Muscle layer of colon (tissue), 2 donors: Measurements from ENCODE around the gene MAFG.

Experiments used
- H3K27ac ChIP-seq: one replicate; pipeline ENCODE4 v1.7.0; 2013; ENCODE audit warnings: low read depth, mild to moderate bottlenecking, low read length, moderate library complexity
- H3K27me3 ChIP-seq, 2 donors: one replicate each; pipeline ENCODE4 v1.7.0; 2013; ENCODE audit warnings: low read length in 2 of 2, mild to moderate bottlenecking in 2 of 2; ENCODE audit not compliant: insufficient read depth in 2 of 2, control insufficient read depth in 1 of 2
- H3K36me3 ChIP-seq: one replicate; pipeline ENCODE4 v1.7.0; 2013; ENCODE audit warnings: mild to moderate bottlenecking, low read length; ENCODE audit not compliant: insufficient read depth
- H3K4me1 ChIP-seq: one replicate; pipeline ENCODE4 v1.7.0; 2013; ENCODE audit warnings: mild to moderate bottlenecking, low read length; ENCODE audit not compliant: insufficient read depth
- H3K4me3 ChIP-seq, 2 donors: one replicate each; pipeline ENCODE4 v1.7.0; 2013; ENCODE audit warnings: low read length in 2 of 2, low read depth in 1 of 2, mild to moderate bottlenecking in 1 of 2, moderate library complexity in 1 of 2
- H3K9ac ChIP-seq: one replicate; pipeline ENCODE4 v1.7.0; 2013; ENCODE audit warnings: low read length
- H3K9me3 ChIP-seq: one replicate; pipeline ENCODE4 v1.7.0; 2013; ENCODE audit warnings: mild to moderate bottlenecking, low read length
- donor health status: abdominal sarcoma.
- donor health status: Adenocarcinoma of cecum.

The MAFG gene

GRCh38 chr17:81931557-81932332 lies 4.2 kb upstream of the MAFG start:
- H3K27ac ChIP-seq, result no peak overlapping the region
- H3K27me3 ChIP-seq, result peaks cover 0 to 16% of the 10 kb centered on the region in 2 donors
- H3K4me1 ChIP-seq, result peaks cover 14% of the 10 kb centered on the region
- no peak overlapping the region for H3K4me3 ChIP-seq
- H3K9me3 ChIP-seq, result no peaks in the 10 kb centered on the region
- H3K9ac ChIP-seq, result no peak overlapping the region
- no peaks in the 10 kb centered on the region for H3K36me3 ChIP-seq

- no peaks in the 10 kb centered on the region for H3K36me3 ChIP-seq
- H3K9me3 ChIP-seq, result no peaks in the 10 kb centered on the region
- H3K4me3 ChIP-seq, result no peak overlapping the region
- peaks cover 0 to 12% of the 10 kb centered on the region in 2 donors for H3K27me3 ChIP-seq
- H3K9ac ChIP-seq, result no peak overlapping the region
- H3K4me1 ChIP-seq, result peaks cover 12% of the 10 kb centered on the region
- H3K27ac ChIP-seq, result no peak overlapping the region
These were observed 3.6 kb upstream of the MAFG start for GRCh38 chr17:81931189-81931556.

GRCh38 chr17:81930142-81931125 lies 2.9 kb upstream of the MAFG start:
- no peak overlapping the region for H3K9ac ChIP-seq
- H3K9me3 ChIP-seq, result no peaks in the 10 kb centered on the region
- H3K36me3 ChIP-seq, result no peaks in the 10 kb centered on the region
- H3K27me3 ChIP-seq, result peaks cover 0 to 12% of the 10 kb centered on the region in 2 donors
- H3K4me3 ChIP-seq, result no peak overlapping the region
- H3K27ac ChIP-seq, result no peak overlapping the region
- peaks cover 18% of the 10 kb centered on the region for H3K4me1 ChIP-seq

- Histone ChIP-seq H3K36me3 (no peaks in the 10 kb centered on the region), H3K27ac (no peak overlapping the region), H3K9me3 (no peaks in the 10 kb centered on the region), H3K4me3 (no peak overlapping the region), H3K9ac (no peak overlapping the region), H3K4me1 (peaks cover 27% of the 10 kb centered on the region), H3K27me3 (peaks cover 0 to 12% of the 10 kb centered on the region in 2 donors)
These were observed 2.0 kb upstream of the MAFG start for GRCh38 chr17:81929253-81930141.

GRCh38 chr17:81928544-81929252 lies 1.2 kb upstream of the MAFG start:
- H3K9ac ChIP-seq, result no peak overlapping the region
- H3K27ac ChIP-seq, result no peak overlapping the region
- H3K4me1 ChIP-seq, result peaks cover 35% of the 10 kb centered on the region
- H3K4me3 ChIP-seq, result peak overlapping the region in 1 of 2 donors; percentile 47
- H3K27me3 ChIP-seq, result peaks cover 0 to 12% of the 10 kb centered on the region in 2 donors
- H3K9me3 ChIP-seq, result no peaks in the 10 kb centered on the region
- no peaks in the 10 kb centered on the region for H3K36me3 ChIP-seq

GRCh38 chr17:81927152-81927652 lies 333 bp downstream of the MAFG start:
- H3K9ac ChIP-seq, result peak overlapping the region; percentile 58
- peak overlapping the region; percentile 97 for H3K27ac ChIP-seq
- H3K27me3 ChIP-seq, result peaks cover 0 to 12% of the 10 kb centered on the region in 2 donors
- peak overlapping the region; percentile 80 to 96 for H3K4me3 ChIP-seq
- H3K4me1 ChIP-seq, result peaks cover 39% of the 10 kb centered on the region
- peaks cover 2% of the 10 kb centered on the region for H3K36me3 ChIP-seq
- no peaks in the 10 kb centered on the region for H3K9me3 ChIP-seq

GRCh38 chr17:81926451-81927151 lies 934 bp downstream of the MAFG start:
- Histone ChIP-seq H3K27ac (peak overlapping the region; percentile 97), H3K27me3 (peaks cover 0 to 12% of the 10 kb centered on the region in 2 donors), H3K9ac (peak overlapping the region; percentile 58), H3K36me3 (peaks cover 7% of the 10 kb centered on the region), H3K4me3 (peak overlapping the region; percentile 80 to 96), H3K9me3 (no peaks in the 10 kb centered on the region), H3K4me1 (peaks cover 44% of the 10 kb centered on the region)

- Histone ChIP-seq H3K4me1 (peaks cover 44% of the 10 kb centered on the region), H3K9me3 (no peaks in the 10 kb centered on the region), H3K9ac (peak overlapping the region; percentile 58), H3K4me3 (peak overlapping the region; percentile 80 to 96), H3K27me3 (peaks cover 0 to 12% of the 10 kb centered on the region in 2 donors), H3K36me3 (peaks cover 9% of the 10 kb centered on the region), H3K27ac (peak overlapping the region; percentile 97)
These were observed 1.6 kb downstream of the MAFG start for GRCh38 chr17:81925860-81926450.

GRCh38 chr17:81924557-81925532 lies 2.7 kb downstream of the MAFG start:
- H3K9me3 ChIP-seq, result no peaks in the 10 kb centered on the region
- peak overlapping the region; percentile 12 for H3K27ac ChIP-seq
- peaks cover 19% of the 10 kb centered on the region for H3K36me3 ChIP-seq
- peaks cover 48% of the 10 kb centered on the region for H3K4me1 ChIP-seq
- peak overlapping the region in 1 of 2 donors; percentile 27 for H3K4me3 ChIP-seq
- peaks cover 0 to 12% of the 10 kb centered on the region in 2 donors for H3K27me3 ChIP-seq
- no peak overlapping the region for H3K9ac ChIP-seq
